Common myeloid progenitor, CD34-positive (primary cell): ENCODE results near the gene FANCC.

Experiments used
- CTCF ChIA-PET: fragments of 350-600 bp; sonication (Branson Sonifier 250); formaldehyde crosslinking; loops from one replicate; lab custom pipeline; 2021; ENCODE audit warnings: antibody characterized with exemption; lab: Charles Lee
- POLR2A ChIA-PET: fragments of 350-600 bp; sonication (Branson Sonifier 250); formaldehyde crosslinking; loops from one replicate; lab custom pipeline; 2021; ENCODE audit warnings: antibody characterized with exemption; lab: Charles Lee
- DNase-seq, 3 donors: peaks; one replicate each; pipeline versions ENCODE4 v3.0.0 to v3.0.0-alpha.2; 2013
- H3K27ac ChIP-seq, 2 experiments: 1 replicate in 1 of 2; 2 replicates in 1 of 2; pipeline ENCODE4 v1.7.0; 2013; ENCODE audit warnings: inconsistent platforms in 2 of 2, low read length in 2 of 2, mild to moderate bottlenecking in 2 of 2, low read depth in 1 of 2, moderate library complexity in 1 of 2; ENCODE audit not compliant: severe bottlenecking in 2 of 2, insufficient read depth in 1 of 2, poor library complexity in 1 of 2
- H3K27me3 ChIP-seq, 5 experiments: replicated peaks in 2 of 5; 1 replicate in 3 of 5; 2 replicates in 2 of 5; pipeline versions ENCODE4 v1.6.1 to v1.7.0; 2013; ENCODE audit warnings: low read length in 4 of 5, mild to moderate bottlenecking in 2 of 5, moderate library complexity in 2 of 5, inconsistent platforms in 1 of 5; ENCODE audit not compliant: insufficient read depth in 5 of 5, control insufficient read depth in 4 of 5
- H3K36me3 ChIP-seq, 4 experiments: 1 replicate in 2 of 4; 2 replicates in 2 of 4; pipeline versions ENCODE4 v1.6.1 to v1.7.0; 2013; ENCODE audit warnings: low read length in 3 of 4, control low read depth in 1 of 4, mild to moderate bottlenecking in 1 of 4; ENCODE audit not compliant: control insufficient read depth in 4 of 4, insufficient read depth in 4 of 4
- H3K4me1 ChIP-seq, 4 experiments: 1 replicate in 3 of 4; 2 replicates in 1 of 4; pipeline versions ENCODE4 v1.6.1 to v1.7.1; 2013; ENCODE audit warnings: low read length in 3 of 4, mild to moderate bottlenecking in 3 of 4, control low read depth in 1 of 4, inconsistent platforms in 1 of 4, moderate library complexity in 1 of 4; ENCODE audit not compliant: control insufficient read depth in 4 of 4, insufficient read depth in 4 of 4; ENCODE audit errors: control extremely low read depth in 1 of 4
- H3K4me3 ChIP-seq, 7 experiments: 1 replicate in 4 of 7; 2 replicates in 3 of 7; pipeline versions ENCODE4 v1.5.1 to v1.7.0; 2013; ENCODE audit warnings: mild to moderate bottlenecking in 7 of 7, low read length in 6 of 7, moderate library complexity in 6 of 7, inconsistent platforms in 2 of 7, low read depth in 2 of 7, control low read depth in 1 of 7; ENCODE audit not compliant: insufficient read depth in 4 of 7, control insufficient read depth in 1 of 7; ENCODE audit errors: extremely low read depth in 1 of 7
- H3K9me3 ChIP-seq, 5 experiments: 1 replicate in 4 of 5; 2 replicates in 1 of 5; pipeline versions ENCODE4 v1.6.1 to v1.7.1; 2013; ENCODE audit warnings: low read length in 4 of 5, mild to moderate bottlenecking in 2 of 5, inconsistent platforms in 1 of 5, low read depth in 1 of 5, moderate library complexity in 1 of 5; ENCODE audit not compliant: control insufficient read depth in 4 of 5, insufficient read depth in 2 of 5; ENCODE audit errors: control extremely low read depth in 1 of 5
- WGBS: methylation state at CpG from one replicate; pipeline ENCODE4 v1.1.5; 2013; ENCODE audit not compliant: insufficient coverage; 5-methylcytosine and 5-hydroxymethylcytosine counted together

FANCC gene

GRCh38 chr9:95078939-95079338 lies 238.6 kb downstream of the FANCC start:
- Histone ChIP-seq H3K4me3 (no peak overlapping the region), H3K27me3 (no peaks in the 10 kb centered on the region), H3K4me1 (peaks cover 0 to 5% (median 0%) of the 10 kb centered on the region in 4 experiments), H3K9me3 (no peaks in the 10 kb centered on the region), H3K27ac (no peak overlapping the region), H3K36me3 (peaks cover 8 to 44% (median 19%) of the 10 kb centered on the region in 4 experiments)
- ChIA-PET POLR2A (no interaction called here), CTCF (no interaction called here)
- WGBS = 74% methylated on average over 3 of the region's 6 CpGs
- no peak for DNase-seq

- Histone ChIP-seq H3K9me3 (no peaks in the 10 kb centered on the region), H3K27ac (no peak overlapping the region), H3K4me1 (peaks cover 0 to 5% (median 0%) of the 10 kb centered on the region in 4 experiments), H3K27me3 (no peaks in the 10 kb centered on the region), H3K4me3 (no peak overlapping the region), H3K36me3 (peaks cover 7 to 41% (median 19%) of the 10 kb centered on the region in 4 experiments)
- DNase-seq = no peak
- ChIA-PET CTCF (no interaction called here), POLR2A (no interaction called here)
- 99% methylated on average over 12 of the region's 12 CpGs for WGBS
Measured at GRCh38 chr9:95078511-95078910, 239.0 kb downstream of the FANCC start.

- WGBS = 88% methylated on average over 8 of the region's 17 CpGs
- H3K9me3 ChIP-seq = no peaks in the 10 kb centered on the region
- H3K4me1 ChIP-seq = peaks cover 0 to 5% (median 0%) of the 10 kb centered on the region in 4 experiments
- H3K4me3 ChIP-seq = no peak overlapping the region
- no peak overlapping the region for H3K27ac ChIP-seq
- ChIA-PET POLR2A (no interaction called here), CTCF (no interaction called here)
- H3K27me3 ChIP-seq = no peaks in the 10 kb centered on the region
- no peak for DNase-seq
- peaks cover 2 to 34% (median 14%) of the 10 kb centered on the region in 4 experiments for H3K36me3 ChIP-seq
Measured at GRCh38 chr9:95077766-95078370, 239.6 kb downstream of the FANCC start.

GRCh38 chr9:95077053-95077765 lies 240.3 kb downstream of the FANCC start:
- 94% methylated on average over 17 of the region's 18 CpGs for WGBS
- peaks cover 2 to 28% (median 11%) of the 10 kb centered on the region in 4 experiments for H3K36me3 ChIP-seq
- H3K27ac ChIP-seq = no peak overlapping the region
- CTCF ChIA-PET = no interaction called here
- POLR2A ChIA-PET = no interaction called here
- no peaks in the 10 kb centered on the region for H3K27me3 ChIP-seq
- H3K4me1 ChIP-seq = peaks cover 0 to 5% (median 0%) of the 10 kb centered on the region in 4 experiments
- DNase-seq = no peak
- no peaks in the 10 kb centered on the region for H3K9me3 ChIP-seq
- no peak overlapping the region for H3K4me3 ChIP-seq

GRCh38 chr9:95076696-95077052 lies 240.8 kb downstream of the FANCC start:
- Histone ChIP-seq H3K4me1 (peaks cover 0 to 5% (median 0%) of the 10 kb centered on the region in 4 experiments), H3K27ac (no peak overlapping the region), H3K4me3 (no peak overlapping the region), H3K36me3 (peaks cover 1 to 26% (median 9%) of the 10 kb centered on the region in 4 experiments), H3K27me3 (no peaks in the 10 kb centered on the region), H3K9me3 (no peaks in the 10 kb centered on the region)
- ChIA-PET POLR2A (no interaction called here), CTCF (no interaction called here)
- no peak for DNase-seq
- 100% methylated on average over 1 of the region's 1 CpG for WGBS

GRCh38 chr9:95075700-95076099 lies 241.8 kb downstream of the FANCC start:
- CTCF ChIA-PET = no interaction called here
- Histone ChIP-seq H3K9me3 (no peaks in the 10 kb centered on the region), H3K27ac (no peak overlapping the region), H3K27me3 (no peaks in the 10 kb centered on the region), H3K4me1 (peaks cover 0 to 5% (median 0%) of the 10 kb centered on the region in 4 experiments), H3K36me3 (peaks cover 0 to 17% (median 7%) of the 10 kb centered on the region in 4 experiments), H3K4me3 (no peak overlapping the region)
- WGBS = 98% methylated on average over 4 of the region's 7 CpGs
- no peak for DNase-seq
- POLR2A ChIA-PET = no interaction called here

- H3K27ac ChIP-seq = no peak overlapping the region
- no peak for DNase-seq
- no peaks in the 10 kb centered on the region for H3K9me3 ChIP-seq
- no peak overlapping the region for H3K4me3 ChIP-seq
- no peaks in the 10 kb centered on the region for H3K27me3 ChIP-seq
- WGBS = 98% methylated on average over 4 of the region's 9 CpGs
- ChIA-PET POLR2A (no interaction called here), CTCF (no interaction called here)
- H3K4me1 ChIP-seq = peaks cover 0 to 5% (median 0%) of the 10 kb centered on the region in 4 experiments
- peaks cover 0 to 14% (median 7%) of the 10 kb centered on the region in 4 experiments for H3K36me3 ChIP-seq
Measured at GRCh38 chr9:95074632-95075031, 242.9 kb downstream of the FANCC start.
